GM12801 (cell line): ENCODE results near the gene HSDL1.

Experiments
- TF ChIP-seq, protein P1 (sequence below): IDR thresholded peaks from one replicate; pipeline ENCODE4 v1.5.1; 2011; ENCODE audit warnings: control low read depth; ENCODE audit not compliant: insufficient read length; ENCODE audit errors: extremely low read depth

The HSDL1 gene

DNA sequence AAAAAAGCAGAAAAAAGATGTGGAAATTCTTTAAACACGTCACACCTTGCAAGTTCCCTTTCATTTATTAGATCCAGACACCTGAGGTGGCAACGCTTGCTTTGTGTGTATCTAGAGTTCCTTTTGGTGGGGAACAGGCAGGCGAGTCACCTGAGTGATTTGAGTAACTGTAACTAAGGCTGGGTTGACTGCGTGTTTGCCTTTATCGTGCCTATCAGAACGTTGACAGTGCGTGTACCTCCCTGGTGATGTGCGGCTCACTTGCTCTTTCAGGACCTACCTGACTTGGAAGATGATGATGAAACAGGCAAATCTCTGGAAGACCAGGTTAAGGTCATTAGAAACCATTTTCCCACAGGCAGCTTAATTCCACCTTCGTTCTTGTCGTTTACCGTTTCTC, 29.4 kb upstream of the HSDL1 start:
- TF ChIP-seq, protein P1, sequence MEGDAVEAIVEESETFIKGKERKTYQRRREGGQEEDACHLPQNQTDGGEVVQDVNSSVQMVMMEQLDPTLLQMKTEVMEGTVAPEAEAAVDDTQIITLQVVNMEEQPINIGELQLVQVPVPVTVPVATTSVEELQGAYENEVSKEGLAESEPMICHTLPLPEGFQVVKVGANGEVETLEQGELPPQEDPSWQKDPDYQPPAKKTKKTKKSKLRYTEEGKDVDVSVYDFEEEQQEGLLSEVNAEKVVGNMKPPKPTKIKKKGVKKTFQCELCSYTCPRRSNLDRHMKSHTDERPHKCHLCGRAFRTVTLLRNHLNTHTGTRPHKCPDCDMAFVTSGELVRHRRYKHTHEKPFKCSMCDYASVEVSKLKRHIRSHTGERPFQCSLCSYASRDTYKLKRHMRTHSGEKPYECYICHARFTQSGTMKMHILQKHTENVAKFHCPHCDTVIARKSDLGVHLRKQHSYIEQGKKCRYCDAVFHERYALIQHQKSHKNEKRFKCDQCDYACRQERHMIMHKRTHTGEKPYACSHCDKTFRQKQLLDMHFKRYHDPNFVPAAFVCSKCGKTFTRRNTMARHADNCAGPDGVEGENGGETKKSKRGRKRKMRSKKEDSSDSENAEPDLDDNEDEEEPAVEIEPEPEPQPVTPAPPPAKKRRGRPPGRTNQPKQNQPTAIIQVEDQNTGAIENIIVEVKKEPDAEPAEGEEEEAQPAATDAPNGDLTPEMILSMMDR: no peak

DNA sequence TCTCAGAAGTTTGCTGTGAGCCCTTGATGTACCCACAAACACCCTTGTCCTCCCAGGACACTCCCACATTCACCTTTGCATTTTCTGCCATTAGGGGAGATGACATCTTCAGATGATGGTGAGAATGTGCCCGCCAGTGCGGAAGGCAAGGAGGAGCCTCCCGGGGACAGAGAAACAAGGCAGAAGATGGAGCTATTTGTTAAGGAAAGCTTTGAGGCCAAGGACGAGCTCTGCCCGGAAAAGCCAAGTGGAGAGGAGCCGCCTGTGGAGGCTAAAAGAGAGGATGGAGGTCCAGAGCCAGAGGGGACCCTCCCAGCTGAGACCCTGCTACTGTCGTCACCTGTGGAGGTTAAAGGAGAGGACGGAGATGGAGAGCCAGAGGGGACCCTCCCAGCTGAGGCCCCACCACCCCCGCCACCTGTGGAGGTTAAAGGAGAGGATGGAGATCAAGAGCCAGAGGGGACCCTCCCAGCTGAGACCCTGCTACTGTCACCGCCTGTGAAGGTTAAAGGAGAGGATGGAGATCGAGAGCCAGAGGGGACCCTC, 24.9 kb upstream of the HSDL1 start:
- TF ChIP-seq, protein P1: no peak

- TF ChIP-seq, protein P1: no peak
These were observed 22.1 kb upstream of the HSDL1 start for GRCh38 chr16:84166796-84167695.

GRCh38 chr16:84165746-84166145, 20.8 kb upstream of the HSDL1 start:
- TF ChIP-seq, protein P1: no peak

DNA sequence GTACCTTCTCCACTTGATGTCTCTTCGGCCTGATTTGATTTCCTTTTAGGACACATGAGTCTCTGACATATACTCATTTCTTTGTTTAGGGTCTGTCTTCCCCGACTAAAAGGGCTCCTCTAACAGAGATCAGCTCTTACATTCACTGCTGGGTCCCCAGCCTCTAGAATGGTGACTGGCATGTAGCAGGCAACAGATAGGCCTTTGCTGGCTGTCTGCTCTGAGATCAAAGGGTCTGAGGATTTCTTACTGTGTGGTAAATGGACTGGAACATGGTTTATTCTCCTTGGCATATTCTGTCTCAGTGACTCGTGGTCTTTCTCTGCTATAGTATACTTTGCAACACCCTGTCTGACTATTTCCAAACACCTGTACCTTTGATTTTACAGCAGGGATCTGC, 16.8 kb upstream of the HSDL1 start:
- TF ChIP-seq, protein P1: no peak

GRCh38 chr16:84161037-84161436, 16.1 kb upstream of the HSDL1 start:
- TF ChIP-seq, protein P1: no peak

GRCh38 chr16:84159800-84160199, 14.8 kb upstream of the HSDL1 start:
- TF ChIP-seq, protein P1: no peak
